Breast epithelium (tissue), 4 donors: ENCODE data around the gene HDAC4. TPM values are rescaled to one million over a fixed set of nuclear protein-coding genes. Genes with fewer than 3 reads are reported as not detected.

ENCODE experiments used
- DNase-seq, 2 donors: peaks; one replicate each; pipeline ENCODE4 v3.0.0-alpha.2; 2019; ENCODE audit warnings: low spot score in 2 of 2
- H3K27ac ChIP-seq, 2 donors: fragments of 200-600 bp; sonication (generic) in 1 of 2; one replicate each; pipeline ENCODE4 v1.5.1; 2016 to 2019; ENCODE audit warnings: mild to moderate bottlenecking in 1 of 2
- H3K27me3 ChIP-seq, 2 donors: fragments of 200-600 bp; sonication (generic) in 1 of 2; one replicate each; pipeline versions ENCODE4 v1.5.1 to v1.6.0; 2017 to 2019; ENCODE audit warnings: control low read depth in 1 of 2, mild to moderate bottlenecking in 1 of 2
- H3K36me3 ChIP-seq: fragments of 200-600 bp; one replicate; pipeline ENCODE4 v1.5.1; 2019
- H3K4me1 ChIP-seq, 2 donors: fragments of 200-600 bp; sonication (generic); one replicate each; pipeline ENCODE4 v1.5.1; 2016 to 2019; ENCODE audit warnings: control low read depth in 1 of 2
- H3K4me3 ChIP-seq, 3 donors: fragments of 200-600 bp; sonication (generic); 1 replicate in 2 of 3; 2 replicates in 1 of 3; pipeline ENCODE4 v1.5.1; 2016 to 2019; ENCODE audit warnings: mild to moderate bottlenecking in 3 of 3, moderate library complexity in 2 of 3
- H3K9me3 ChIP-seq, 2 donors: fragments of 200-600 bp; sonication (generic) in 1 of 2; one replicate each; pipeline ENCODE4 v1.5.1; 2016 to 2019; ENCODE audit warnings: control low read depth in 1 of 2
- POLR2A ChIP-seq: fragments of 450-650 bp; IDR thresholded peaks from one replicate; pipeline ENCODE4 v1.6.1; 2016; ENCODE audit warnings: antibody characterized with exemption, mild to moderate bottlenecking, moderate library complexity
- POLR2AphosphoS5 ChIP-seq, 3 donors: sonication (generic); formaldehyde crosslinking; IDR thresholded peaks; one replicate each; pipeline ENCODE4 v1.6.1; 2017; ENCODE audit warnings: antibody characterized with exemption in 3 of 3
- intact Hi-C: fragments of 100-400 bp; cut with DNase I; formaldehyde crosslinking; loops from one replicate; pipeline ENCODE4 v1.15.1; 2023; ENCODE audit warnings: low total_unique reads
- total RNA-seq, 3 donors: library from RNA; depleted of rRNA; stranded (reverse); fragments of >200 nt; gene quantifications; one replicate each; pipeline ENCODE4 v1.1.0, GENCODE V29; 2016
- TF ChIP-seq, protein P1 (sequence below), 3 donors: fragments of 450-650 bp; IDR thresholded peaks; one replicate each; pipeline ENCODE4 v1.5.1; 2016 to 2017; ENCODE audit warnings: antibody characterized with exemption in 3 of 3, mild to moderate bottlenecking in 3 of 3, moderate library complexity in 3 of 3

Gene HDAC4
- total RNA-seq, 3 donors from 2014 or later = 20.3 to 36.0 (median 32.8) TPM

DNA sequence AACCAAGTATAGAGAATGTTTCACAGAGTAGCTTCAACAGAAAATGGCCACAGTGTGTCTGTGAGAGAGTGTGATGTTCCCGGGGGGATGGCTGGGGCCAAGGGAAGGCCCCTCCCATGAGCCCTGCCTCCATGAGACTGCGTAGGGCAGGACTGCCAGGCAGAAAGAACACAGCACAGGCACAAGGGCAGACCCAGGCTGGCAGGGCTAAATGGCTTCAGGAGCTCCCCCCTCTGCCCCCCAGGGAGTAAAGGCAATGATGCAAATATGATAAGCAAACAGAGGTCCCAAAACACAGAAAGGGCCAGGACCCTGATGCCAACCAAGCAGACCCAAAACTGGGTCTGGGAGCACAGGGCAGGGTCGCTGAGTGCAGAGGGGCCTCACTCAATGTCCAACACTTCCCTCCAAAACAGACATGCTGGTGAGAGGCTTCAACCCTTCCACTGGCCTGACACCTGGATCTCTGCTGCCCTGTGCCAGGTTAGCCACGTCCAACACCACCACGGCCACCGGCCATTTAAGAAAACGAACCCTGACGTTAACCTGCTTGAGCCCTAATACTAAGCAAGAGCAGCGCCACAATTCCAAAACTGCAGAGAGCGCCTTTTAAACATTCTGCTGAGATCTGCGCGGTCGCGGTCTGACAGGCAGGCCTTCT lies 90.3 kb downstream of the HDAC4 start:
- TF ChIP-seq POLR2AphosphoS5 (IDR thresholded peaks at IDR 0.05) (no peak), POLR2A (no peak)
- TF ChIP-seq, protein P1, sequence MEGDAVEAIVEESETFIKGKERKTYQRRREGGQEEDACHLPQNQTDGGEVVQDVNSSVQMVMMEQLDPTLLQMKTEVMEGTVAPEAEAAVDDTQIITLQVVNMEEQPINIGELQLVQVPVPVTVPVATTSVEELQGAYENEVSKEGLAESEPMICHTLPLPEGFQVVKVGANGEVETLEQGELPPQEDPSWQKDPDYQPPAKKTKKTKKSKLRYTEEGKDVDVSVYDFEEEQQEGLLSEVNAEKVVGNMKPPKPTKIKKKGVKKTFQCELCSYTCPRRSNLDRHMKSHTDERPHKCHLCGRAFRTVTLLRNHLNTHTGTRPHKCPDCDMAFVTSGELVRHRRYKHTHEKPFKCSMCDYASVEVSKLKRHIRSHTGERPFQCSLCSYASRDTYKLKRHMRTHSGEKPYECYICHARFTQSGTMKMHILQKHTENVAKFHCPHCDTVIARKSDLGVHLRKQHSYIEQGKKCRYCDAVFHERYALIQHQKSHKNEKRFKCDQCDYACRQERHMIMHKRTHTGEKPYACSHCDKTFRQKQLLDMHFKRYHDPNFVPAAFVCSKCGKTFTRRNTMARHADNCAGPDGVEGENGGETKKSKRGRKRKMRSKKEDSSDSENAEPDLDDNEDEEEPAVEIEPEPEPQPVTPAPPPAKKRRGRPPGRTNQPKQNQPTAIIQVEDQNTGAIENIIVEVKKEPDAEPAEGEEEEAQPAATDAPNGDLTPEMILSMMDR (IDR thresholded peaks at IDR 0.05) = no peak
- no peaks in the 10 kb centered on the region for H3K27me3 ChIP-seq
- DNase-seq = no peak
- no peaks in the 10 kb centered on the region for H3K36me3 ChIP-seq
- H3K27ac ChIP-seq = no peak overlapping the region
- intact Hi-C loops = no loop called here
- H3K4me1 ChIP-seq = peaks cover 0 to 4% of the 10 kb centered on the region in 2 donors
- no peaks in the 10 kb centered on the region for H3K9me3 ChIP-seq
- H3K4me3 ChIP-seq = no peak overlapping the region

DNA sequence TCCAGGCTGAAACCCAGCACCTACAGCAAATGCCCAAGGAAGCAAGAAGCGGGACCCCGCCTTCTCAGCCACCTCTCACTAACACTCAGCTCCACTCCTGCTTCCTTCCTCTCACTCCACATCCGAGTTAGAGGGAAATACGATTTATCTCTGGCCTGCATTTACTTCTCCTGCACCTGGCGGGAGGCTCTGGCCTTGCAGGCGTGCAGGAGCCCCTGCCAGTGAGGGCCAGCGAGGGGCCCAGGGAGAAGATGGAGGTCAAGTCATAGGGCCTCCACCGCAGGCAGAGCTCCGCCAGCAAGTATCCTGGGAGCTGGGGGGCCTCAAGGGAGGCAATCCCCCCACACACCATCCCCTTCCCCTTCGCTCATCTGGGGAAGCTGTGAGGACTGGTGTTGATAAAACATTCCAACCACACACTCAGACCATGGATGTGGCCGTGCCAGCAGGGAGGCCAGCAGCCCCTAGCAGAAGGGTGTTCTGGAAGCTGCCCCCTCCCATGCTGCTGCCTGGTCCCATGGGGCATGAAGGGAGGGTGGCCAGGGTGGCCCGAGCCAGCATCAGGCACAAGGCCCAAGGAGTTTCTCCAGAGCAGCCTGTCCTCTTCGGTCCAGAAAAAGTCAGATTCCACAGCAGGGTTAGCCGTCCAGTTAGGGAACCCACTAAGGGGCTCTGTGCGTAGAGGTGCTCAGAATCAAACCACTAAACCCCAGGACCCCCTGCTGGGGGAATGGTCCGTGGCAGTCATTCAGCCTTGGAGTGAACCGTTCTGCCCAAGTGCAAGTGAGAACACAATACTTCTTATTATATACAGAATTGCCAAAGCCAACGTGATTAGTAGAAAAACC lies 91.2 kb downstream of the HDAC4 start:
- peak in 1 of 2 donors; percentile 36 for DNase-seq
- H3K36me3 ChIP-seq = no peaks in the 10 kb centered on the region
- intact Hi-C loops = no loop called here
- H3K27ac ChIP-seq = peak overlapping the region; percentile 37 to 68
- peak overlapping the region; percentile 42 to 63 (median 45) for H3K4me3 ChIP-seq
- H3K9me3 ChIP-seq = no peaks in the 10 kb centered on the region
- peaks cover 4% of the 10 kb centered on the region in 2 donors for H3K4me1 ChIP-seq
- TF ChIP-seq, protein P1 (IDR thresholded peaks at IDR 0.05) = no peak
- TF ChIP-seq POLR2A (no peak), POLR2AphosphoS5 (IDR thresholded peaks at IDR 0.05) (no peak)
- H3K27me3 ChIP-seq = no peaks in the 10 kb centered on the region

DNA sequence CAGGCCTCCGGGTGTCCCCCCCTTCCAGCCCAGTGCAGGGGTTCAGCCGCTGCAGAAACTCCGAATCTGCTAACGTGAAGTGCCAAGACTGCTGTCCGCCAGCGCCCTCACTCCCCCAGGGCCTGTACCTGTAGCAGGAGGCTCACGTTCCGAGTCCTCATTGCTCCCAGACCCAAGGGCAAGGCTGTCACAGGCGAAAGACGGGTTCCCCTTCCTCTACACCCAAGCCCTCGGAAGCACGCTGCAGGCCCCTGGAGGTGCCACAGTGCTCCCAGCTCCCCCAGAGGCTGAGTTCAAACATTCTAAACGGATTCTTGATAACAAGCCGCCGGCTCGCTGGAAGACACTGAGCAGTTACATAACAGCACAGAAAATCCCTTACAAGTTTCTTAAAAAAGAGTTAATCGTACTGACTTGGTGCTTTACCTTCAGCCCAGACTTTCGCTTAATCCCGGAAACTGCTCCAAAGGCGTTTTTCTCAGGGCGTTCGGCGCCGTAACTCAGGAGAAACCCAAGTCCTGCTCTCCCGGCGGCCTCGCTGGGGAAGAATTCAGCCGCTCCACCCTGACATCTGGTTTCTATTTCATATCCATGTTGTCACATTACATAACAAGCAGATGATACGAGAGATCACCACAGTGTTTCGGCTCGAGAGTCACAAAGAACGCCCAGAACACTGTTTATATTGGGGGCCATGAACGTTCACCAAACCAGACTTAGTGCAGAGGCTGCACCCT lies 92.0 kb downstream of the HDAC4 start:
- Histone ChIP-seq H3K4me1 (peaks cover 4 to 7% of the 10 kb centered on the region in 2 donors), H3K27ac (peak overlapping the region; percentile 37 to 68), H3K27me3 (no peaks in the 10 kb centered on the region), H3K9me3 (no peaks in the 10 kb centered on the region), H3K36me3 (no peaks in the 10 kb centered on the region), H3K4me3 (peak overlapping the region; percentile 42 to 63 (median 45))
- intact Hi-C loops = no loop called here
- peak in 1 of 2 donors; percentile 50 for DNase-seq
- TF ChIP-seq POLR2A = no peak
- peak in 1 of 3 donors; percentile 30 for TF ChIP-seq POLR2AphosphoS5 (IDR thresholded peaks at IDR 0.05)

DNA sequence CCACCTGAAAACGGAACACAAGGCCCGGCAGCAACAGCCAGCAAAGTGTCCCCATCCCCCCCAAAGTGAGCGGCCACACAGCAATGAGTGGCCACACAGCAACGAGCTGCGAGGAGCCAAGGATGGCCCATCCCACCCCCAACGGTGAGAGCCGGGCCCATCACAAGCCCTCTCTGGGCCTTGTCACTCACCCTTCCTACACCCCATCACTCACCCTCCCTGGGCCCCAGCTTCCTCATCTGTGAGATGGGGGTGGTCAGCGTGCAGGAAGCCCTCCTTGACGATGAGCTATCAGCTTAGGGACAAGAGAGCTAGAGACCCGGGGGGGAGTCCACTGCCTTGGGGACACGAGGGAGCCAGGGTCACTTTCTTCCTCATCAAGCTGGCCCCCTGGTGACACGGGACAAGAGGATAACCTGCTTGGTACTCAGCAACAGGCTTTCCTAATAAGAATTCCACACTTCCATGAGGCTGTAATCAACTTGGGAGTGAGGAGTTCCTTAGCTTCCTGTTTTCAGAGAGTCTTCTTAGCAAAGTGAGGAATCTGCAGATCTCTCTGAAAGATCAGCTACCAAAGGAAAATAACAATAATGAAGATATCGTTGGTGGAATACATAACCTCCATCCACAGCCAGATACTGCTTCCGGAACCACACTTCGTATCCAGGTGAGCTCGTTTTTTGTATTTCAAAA lies 92.8 kb downstream of the HDAC4 start:
- TF ChIP-seq POLR2AphosphoS5 (IDR thresholded peaks at IDR 0.05) (no peak), POLR2A (no peak)
- TF ChIP-seq, protein P1 (IDR thresholded peaks at IDR 0.05) = no peak
- Histone ChIP-seq H3K4me1 (peaks cover 4 to 7% of the 10 kb centered on the region in 2 donors), H3K27me3 (no peaks in the 10 kb centered on the region), H3K9me3 (no peaks in the 10 kb centered on the region), H3K27ac (peak overlapping the region; percentile 37 to 61), H3K36me3 (no peaks in the 10 kb centered on the region), H3K4me3 (peak overlapping the region; percentile 42 to 63 (median 45))
- intact Hi-C loops = no loop called here
- DNase-seq = peak in 1 of 2 donors; percentile 38

DNA sequence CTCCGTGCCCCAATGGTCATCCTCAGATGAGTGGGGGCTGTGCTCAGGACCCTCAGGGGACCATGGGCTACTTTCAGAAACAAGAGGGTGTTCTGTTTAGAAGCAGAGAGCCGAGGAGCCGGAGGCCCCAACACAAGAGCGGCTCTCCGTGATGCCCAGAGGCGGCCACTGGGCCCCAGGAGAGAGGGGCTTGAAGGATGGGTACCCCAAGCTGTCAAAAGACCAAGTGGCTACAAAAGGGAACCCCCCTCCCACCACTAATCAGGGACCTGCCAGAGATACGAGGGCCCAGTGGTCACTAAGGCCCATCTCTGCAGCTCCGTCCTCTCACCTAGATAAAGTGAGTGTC lies 93.6 kb downstream of the HDAC4 start:
- Histone ChIP-seq H3K27ac (no peak overlapping the region), H3K9me3 (no peaks in the 10 kb centered on the region), H3K36me3 (no peaks in the 10 kb centered on the region), H3K27me3 (no peaks in the 10 kb centered on the region), H3K4me1 (peaks cover 4 to 7% of the 10 kb centered on the region in 2 donors), H3K4me3 (peak overlapping the region in 1 of 3 donors; percentile 45)
- peak in 1 of 2 donors; percentile 31 for DNase-seq
- TF ChIP-seq, protein P1 (IDR thresholded peaks at IDR 0.05) = no peak
- TF ChIP-seq POLR2AphosphoS5 (IDR thresholded peaks at IDR 0.05) (no peak), POLR2A (no peak)
- intact Hi-C loops = no loop called here
